T-cell (primary cell): Measurements from ENCODE around the gene R3HDML. TPM values are rescaled to one million over a fixed set of nuclear protein-coding genes. Genes with fewer than 3 reads are reported as not detected.

ENCODE experiments used
- ATAC-seq, 4 experiments: fragments of 200-7000 bp in 3 of 4; fragments of 150-1000 bp in 1 of 4; cut with Tn5 transposase; replicated peaks in 1 of 4; 1 replicate in 3 of 4; 2 replicates in 1 of 4; pipeline ENCODE4 v1.10.0; 2021; ENCODE audit warnings: moderate library complexity in 3 of 4, mild to moderate bottlenecking in 2 of 4, moderate number of reproducible peaks in 1 of 4
- CTCF ChIA-PET, 2 donors: fragments of 300-600 bp; sonication (Branson Sonifier 250); formaldehyde crosslinking; loops; one replicate each; lab custom pipeline; 2022; ENCODE audit warnings: antibody characterized with exemption in 2 of 2; lab: Charles Lee
- POLR2A ChIA-PET, 2 donors: fragments of 300-600 bp; sonication (Branson Sonifier 250); formaldehyde crosslinking; loops; one replicate each; lab custom pipeline; 2022; ENCODE audit warnings: antibody characterized with exemption in 2 of 2; lab: Charles Lee
- DNase-seq, 35 experiments: peaks; one replicate each; pipeline versions ENCODE4 v3.0.0 to v3.0.0-alpha.2; 2013 to 2023
- H3K27ac ChIP-seq: one replicate; pipeline ENCODE4 v1.5.1; 2013; ENCODE audit warnings: low read length
- H3K27me3 ChIP-seq, 2 experiments: replicated peaks in 1 of 2; 1 replicate in 1 of 2; 2 replicates in 1 of 2; pipeline versions ENCODE4 v1.6.1 to v1.7.0; 2013; ENCODE audit warnings: low read length in 1 of 2, mixed read lengths in 1 of 2; ENCODE audit not compliant: control insufficient read depth in 2 of 2, insufficient read depth in 2 of 2; ENCODE audit errors: extremely low read depth in 1 of 2
- H3K36me3 ChIP-seq, 2 donors: 1 replicate in 1 of 2; 2 replicates in 1 of 2; pipeline versions ENCODE4 v1.6.1 to v1.7.0; 2013; ENCODE audit warnings: low read length in 1 of 2; ENCODE audit not compliant: control insufficient read depth in 2 of 2, insufficient read depth in 1 of 2; ENCODE audit errors: extremely low read depth in 1 of 2
- H3K4me1 ChIP-seq, 2 experiments: 1 replicate in 1 of 2; 2 replicates in 1 of 2; pipeline versions ENCODE4 v1.6.1 to v1.7.0; 2013; ENCODE audit warnings: low read length in 2 of 2, mixed read lengths in 1 of 2; ENCODE audit not compliant: insufficient read depth in 2 of 2, control insufficient read depth in 1 of 2; ENCODE audit errors: extremely low read depth in 1 of 2
- H3K4me3 ChIP-seq, 2 donors: 1 replicate in 1 of 2; 2 replicates in 1 of 2; pipeline versions ENCODE4 v1.5.1 to v1.7.0; 2013; ENCODE audit warnings: mild to moderate bottlenecking in 2 of 2, low read length in 1 of 2, moderate library complexity in 1 of 2; ENCODE audit not compliant: control insufficient read depth in 1 of 2; ENCODE audit errors: extremely low read depth in 1 of 2
- H3K9me3 ChIP-seq: 2 replicates; pipeline ENCODE4 v1.7.0; 2013
- H3K27ac Mint-ChIP-seq, 2 donors: one replicate each; pipeline ENCODE4 v1.8.0; 2020 to 2021; ENCODE audit warnings: mild to moderate bottlenecking in 2 of 2, mixed read lengths in 2 of 2
- H3K27me3 Mint-ChIP-seq, 2 donors: one replicate each; pipeline ENCODE4 v1.8.0; 2021 to 2022; ENCODE audit warnings: mixed read lengths in 2 of 2
- H3K36me3 Mint-ChIP-seq: one replicate; pipeline ENCODE4 v1.8.0; 2021; ENCODE audit warnings: mixed read lengths
- H3K4me1 Mint-ChIP-seq, 3 donors: one replicate each; pipeline ENCODE4 v1.8.0; 2020 to 2022; ENCODE audit warnings: mixed read lengths in 3 of 3, mild to moderate bottlenecking in 1 of 3
- H3K4me3 Mint-ChIP-seq, 3 donors: one replicate each; pipeline ENCODE4 v1.8.0; 2020 to 2022; ENCODE audit warnings: mild to moderate bottlenecking in 3 of 3, mixed read lengths in 3 of 3, moderate library complexity in 3 of 3
- H3K9me3 Mint-ChIP-seq, 3 donors: one replicate each; pipeline ENCODE4 v1.8.0; 2020 to 2022; ENCODE audit warnings: mixed read lengths in 3 of 3
- WGBS: methylation state at CpG from one replicate; pipeline ENCODE4 v1.1.5; 2013; ENCODE audit warnings: missing lambda C conversion rate; ENCODE audit not compliant: insufficient coverage; 5-methylcytosine and 5-hydroxymethylcytosine counted together
- total RNA-seq, 35 experiments: library from RNA in 6 of 35; stranded (reverse) in 6 of 35; fragments of 120-200 nt in 1 of 35; gene quantifications; one replicate each; pipeline versions ENCODE4 v1.2.1 to v1.2.4 and lab custom pipeline; 2013 to 2026

R3HDML gene
- total RNA-seq, 5 donors from 2014 or later (not counting 1 experiment from before 2014, with no cell fraction given) = not detected

DNA sequence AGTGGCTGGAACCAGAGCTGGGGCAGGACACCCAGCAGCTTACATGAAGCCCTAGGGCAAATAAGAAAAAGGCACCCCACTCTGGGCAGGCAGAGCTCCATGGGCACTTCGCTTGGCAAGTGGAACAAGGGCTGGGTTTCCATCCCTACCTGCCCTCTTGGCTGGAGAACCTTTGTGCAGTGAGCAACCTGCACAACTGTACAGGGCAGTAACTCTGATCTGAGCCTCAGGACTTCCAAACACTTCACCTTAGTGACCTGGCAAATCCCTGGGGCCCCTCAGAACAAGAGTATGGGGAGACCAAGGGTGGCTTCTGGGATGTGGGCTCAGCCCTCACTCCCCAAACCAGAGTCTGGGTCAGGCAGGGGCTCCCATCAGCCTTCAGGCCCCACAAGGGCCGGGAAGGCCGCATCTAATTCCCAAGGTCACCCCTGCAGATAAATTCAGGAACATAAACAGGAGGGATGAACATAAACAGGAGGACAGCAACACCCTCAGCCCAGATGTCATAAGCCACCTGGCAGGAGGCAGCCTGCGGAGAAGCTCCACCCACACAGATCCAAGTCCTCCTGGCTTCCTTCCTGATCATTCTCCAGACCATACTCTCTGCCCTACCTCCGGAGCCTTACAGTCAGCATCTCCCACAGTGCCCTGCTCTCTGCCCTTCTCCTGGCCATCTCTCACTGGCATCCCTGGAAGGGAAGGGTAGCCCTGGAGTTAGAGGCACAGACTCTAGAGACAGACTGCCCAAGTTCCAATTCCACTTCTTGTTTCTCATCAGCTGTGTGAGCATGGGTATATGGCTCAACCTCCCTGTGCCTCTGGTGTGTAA lies 56.1 kb downstream of the R3HDML start:
- Mint-ChIP-seq H3K36me3 (no peaks in the 10 kb centered on the region), H3K4me3 (no peak overlapping the region), H3K27me3 (peaks cover 8 to 12% of the 10 kb centered on the region in 2 donors), H3K9me3 (no peaks in the 10 kb centered on the region), H3K4me1 (peaks cover 7 to 14% (median 7%) of the 10 kb centered on the region in 3 donors), H3K27ac (no peak overlapping the region)
- Histone ChIP-seq H3K4me1 (peaks cover 0 to 9% of the 10 kb centered on the region in 2 experiments), H3K27me3 (peaks cover 1 to 32% of the 10 kb centered on the region in 2 experiments), H3K4me3 (no peak overlapping the region), H3K36me3 (no peaks in the 10 kb centered on the region), H3K27ac (no peak overlapping the region), H3K9me3 (no peaks in the 10 kb centered on the region)
- DNase-seq = no peak
- ChIA-PET POLR2A (no interaction called here), CTCF (no interaction called here)
- ATAC-seq = no peak
- 71% methylated on average over 4 of the region's 5 CpGs for WGBS

DNA sequence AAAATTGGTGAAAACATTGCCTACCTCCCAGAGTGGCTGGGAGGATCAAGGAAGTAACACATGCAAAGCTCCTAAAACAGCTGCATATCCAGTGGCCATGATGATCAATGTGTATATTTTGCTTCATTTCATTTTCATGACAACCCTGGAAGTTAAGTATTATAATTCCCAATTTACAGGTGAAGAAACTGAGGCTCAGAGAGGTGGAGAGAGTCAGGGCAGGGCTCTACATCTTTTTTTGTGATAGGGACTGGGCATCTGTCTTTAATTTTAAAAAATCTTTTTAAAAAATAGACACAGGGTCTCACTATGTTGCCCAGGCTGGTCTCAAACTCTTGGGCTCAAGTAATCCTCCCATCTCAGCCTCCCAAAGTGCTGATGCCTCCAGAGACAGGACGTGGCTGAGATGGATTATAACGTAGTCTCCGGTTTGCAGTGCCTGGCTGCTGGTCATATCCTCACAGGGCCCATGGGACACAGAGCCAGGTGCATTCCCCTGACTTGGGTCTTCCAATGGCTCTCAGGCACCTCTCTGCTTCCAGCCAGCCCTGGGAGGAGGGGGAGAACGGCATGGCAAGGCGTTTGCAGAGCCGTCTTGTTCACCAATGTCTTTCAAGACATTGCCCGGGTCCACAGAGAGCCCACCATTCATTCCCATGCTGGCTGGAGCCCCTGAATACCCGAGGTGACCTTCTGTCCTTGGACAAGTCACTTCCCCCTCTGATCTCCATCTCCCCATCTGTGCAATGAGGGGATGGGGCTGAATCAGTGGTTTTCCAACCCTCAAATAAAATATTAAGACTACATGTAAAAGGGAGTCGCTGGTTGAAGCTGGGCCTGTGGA lies 57.0 kb downstream of the R3HDML start:
- Mint-ChIP-seq H3K4me3 (no peak overlapping the region), H3K27me3 (peaks cover 5 to 10% of the 10 kb centered on the region in 2 donors), H3K36me3 (no peaks in the 10 kb centered on the region), H3K4me1 (peaks cover 2 to 6% (median 3%) of the 10 kb centered on the region in 3 donors), H3K27ac (no peak overlapping the region), H3K9me3 (no peaks in the 10 kb centered on the region)
- CTCF ChIA-PET = no interaction called here
- Histone ChIP-seq H3K4me1 (peaks cover 0 to under 1% of the 10 kb centered on the region in 2 experiments), H3K4me3 (no peak overlapping the region), H3K9me3 (no peaks in the 10 kb centered on the region), H3K27ac (no peak overlapping the region), H3K36me3 (no peaks in the 10 kb centered on the region), H3K27me3 (peaks cover 2 to 27% of the 10 kb centered on the region in 2 experiments)
- no peak for ATAC-seq
- no peak for DNase-seq
- 90% methylated on average over 2 of the region's 9 CpGs for WGBS
- POLR2A ChIA-PET = no interaction called here

DNA sequence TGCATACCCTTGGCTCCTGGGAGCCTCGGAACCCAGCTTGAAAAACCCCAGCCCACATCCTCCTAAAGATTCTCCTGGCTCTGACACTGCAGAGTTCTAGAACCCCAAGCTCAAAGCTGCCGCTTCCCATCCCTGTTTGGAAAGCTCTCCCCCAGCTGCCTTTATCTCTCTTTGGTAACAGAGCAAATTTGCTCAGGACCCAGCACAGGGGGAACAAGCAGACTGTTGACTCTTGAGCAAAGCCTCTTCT lies 57.5 kb downstream of the R3HDML start:
- H3K27me3 ChIP-seq = peaks cover 4 to 25% of the 10 kb centered on the region in 2 experiments
- H3K36me3 Mint-ChIP-seq = no peaks in the 10 kb centered on the region
- DNase-seq = no peak
- CTCF ChIA-PET = no interaction called here
- WGBS = 89% methylated on average over 2 of the region's 2 CpGs
- no peak overlapping the region for H3K27ac Mint-ChIP-seq
- no peaks in the 10 kb centered on the region for H3K9me3 Mint-ChIP-seq
- POLR2A ChIA-PET = no interaction called here
- no peaks in the 10 kb centered on the region for H3K9me3 ChIP-seq
- H3K27ac ChIP-seq = no peak overlapping the region
- H3K4me1 Mint-ChIP-seq = peaks cover 0 to under 1% (median 0%) of the 10 kb centered on the region in 3 donors
- H3K36me3 ChIP-seq = no peaks in the 10 kb centered on the region
- no peak overlapping the region for H3K4me3 ChIP-seq
- H3K4me1 ChIP-seq = no peaks in the 10 kb centered on the region
- ATAC-seq = no peak
- H3K27me3 Mint-ChIP-seq = peaks cover 7 to 10% of the 10 kb centered on the region in 2 donors
- H3K4me3 Mint-ChIP-seq = no peak overlapping the region

DNA sequence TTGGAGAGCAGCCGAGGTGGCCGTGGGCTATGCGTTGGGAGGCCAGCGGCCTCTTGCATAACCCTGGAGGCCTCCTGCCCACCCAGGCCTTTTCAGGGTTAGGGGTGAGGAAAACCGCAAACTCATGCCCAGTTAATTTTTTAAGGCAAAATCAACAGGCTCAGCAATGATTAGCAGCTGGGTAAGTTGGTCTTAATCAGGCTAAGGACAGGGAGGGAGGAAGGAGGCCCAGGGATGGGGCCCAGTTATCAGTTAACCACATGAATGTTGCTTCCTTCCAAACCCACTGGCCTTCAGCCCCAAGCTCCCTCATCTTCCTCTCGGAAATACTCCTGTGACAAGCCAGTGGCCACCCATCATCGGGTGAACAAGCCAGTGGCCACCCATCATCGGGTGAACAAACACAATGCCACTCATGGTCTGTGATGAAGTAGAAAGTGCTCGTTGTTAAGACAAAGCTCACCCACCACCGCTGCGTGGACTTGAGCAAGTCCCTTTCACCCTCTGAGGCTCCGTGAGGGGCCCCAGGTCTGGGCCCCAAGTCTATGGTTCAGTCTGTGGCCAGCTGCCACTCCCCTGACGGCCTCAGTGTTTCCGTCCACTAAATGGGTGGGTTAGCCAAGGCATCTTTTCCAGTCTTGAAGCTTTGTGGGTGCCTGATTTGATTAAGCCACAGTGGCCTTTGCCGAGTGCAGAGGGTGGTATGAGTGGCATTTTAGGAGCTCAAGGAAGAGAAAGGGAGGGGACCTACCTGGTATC lies 58.0 kb downstream of the R3HDML start:
- Mint-ChIP-seq H3K27me3 (peaks cover 6 to 9% of the 10 kb centered on the region in 2 donors), H3K36me3 (no peaks in the 10 kb centered on the region), H3K9me3 (no peaks in the 10 kb centered on the region), H3K4me3 (no peak overlapping the region), H3K27ac (no peak overlapping the region), H3K4me1 (no peaks in the 10 kb centered on the region)
- WGBS = 81% methylated on average over 11 of the region's 15 CpGs
- H3K27ac ChIP-seq = no peak overlapping the region
- no peaks in the 10 kb centered on the region for H3K9me3 ChIP-seq
- no peaks in the 10 kb centered on the region for H3K4me1 ChIP-seq
- peaks cover 4 to 24% of the 10 kb centered on the region in 2 experiments for H3K27me3 ChIP-seq
- DNase-seq (no peak), ATAC-seq (no peak)
- no peaks in the 10 kb centered on the region for H3K36me3 ChIP-seq
- ChIA-PET POLR2A (no interaction called here), CTCF (interaction anchor here in 1 of 2 donors (1.0 kb wide), 1 partner anchor 10 kb away, joined by 5 read pairs; no protein-coding TSS in a partner anchor)
- H3K4me3 ChIP-seq = no peak overlapping the region

- peaks cover 6 to 9% of the 10 kb centered on the region in 2 donors for H3K27me3 Mint-ChIP-seq
- H3K9me3 ChIP-seq = no peaks in the 10 kb centered on the region
- POLR2A ChIA-PET = no interaction called here
- no peak for DNase-seq
- no peak overlapping the region for H3K4me3 Mint-ChIP-seq
- no peaks in the 10 kb centered on the region for H3K9me3 Mint-ChIP-seq
- H3K27ac ChIP-seq = no peak overlapping the region
- ATAC-seq = no peak
- H3K4me1 Mint-ChIP-seq = no peaks in the 10 kb centered on the region
- 59% methylated on average over 5 of the region's 11 CpGs for WGBS
- CTCF ChIA-PET = interaction anchor here (0.5 to 1.6 kb wide), 4 partner anchors 11 to 450 kb away, joined by 4 to 6 read pairs (median 4); no protein-coding TSS in a partner anchor
- H3K36me3 Mint-ChIP-seq = no peaks in the 10 kb centered on the region
- H3K4me3 ChIP-seq = no peak overlapping the region
- H3K27me3 ChIP-seq = peaks cover 4 to 24% of the 10 kb centered on the region in 2 experiments
- no peak overlapping the region for H3K27ac Mint-ChIP-seq
- no peaks in the 10 kb centered on the region for H3K4me1 ChIP-seq
- no peaks in the 10 kb centered on the region for H3K36me3 ChIP-seq
These were observed 58.9 kb downstream of the R3HDML start for GRCh38 chr20:44395461-44396340.
